GM20431 (cell line): Measurements from ENCODE around the gene TGFBR1.
"Not testable (repeated sequence)": the region's sequence is repeated elsewhere in the genome, so short reads cannot be mapped to it uniquely, and the experiment has no call there.

Experiments used
- in situ Hi-C: fragments of 300-500 bp; cut with MseI, MboI; formaldehyde crosslinking; loops from one replicate; pipeline ENCODE4 v1.15.0; 2020; ENCODE audit warnings: low sequenced_read_pairs; ENCODE audit not compliant: unreplicated experiment

TGFBR1 gene

GRCh38 chr9:99075246-99075912, 29.5 kb upstream of the TGFBR1 start:
- in situ Hi-C loops, result no loop called here

GRCh38 chr9:99076030-99076429, 28.9 kb upstream of the TGFBR1 start:
- in situ Hi-C loops, result no loop called here

- in situ Hi-C loops, result no loop called here
Observed at GRCh38 chr9:99076483-99077171, 28.3 kb upstream of the TGFBR1 start.

- in situ Hi-C loops, result no loop called here
Observed at GRCh38 chr9:99078717-99079116, 26.2 kb upstream of the TGFBR1 start.

GRCh38 chr9:99079542-99079941, 25.4 kb upstream of the TGFBR1 start:
- in situ Hi-C loops, result no loop called here

DNA sequence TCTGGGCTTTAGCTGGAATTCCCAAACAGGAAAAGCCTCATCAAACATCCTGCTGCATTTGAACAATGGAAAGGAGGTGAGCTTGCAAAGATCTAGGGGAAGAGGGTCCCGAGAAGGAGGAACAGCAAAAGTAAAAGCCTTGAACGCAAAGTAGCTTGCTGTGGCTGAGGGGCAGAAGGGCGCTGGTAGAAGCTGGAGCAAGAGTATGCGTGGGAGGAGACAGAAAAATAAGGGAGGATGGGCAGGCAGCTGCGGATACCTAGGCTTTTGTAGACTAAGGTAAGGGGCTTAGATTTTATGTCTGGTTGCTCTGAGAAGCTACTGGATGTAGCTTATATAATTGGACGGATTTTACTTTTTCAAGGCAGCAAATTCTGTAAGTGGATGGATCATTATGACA, 21.9 kb upstream of the TGFBR1 start:
- in situ Hi-C loops, result no loop called here

DNA sequence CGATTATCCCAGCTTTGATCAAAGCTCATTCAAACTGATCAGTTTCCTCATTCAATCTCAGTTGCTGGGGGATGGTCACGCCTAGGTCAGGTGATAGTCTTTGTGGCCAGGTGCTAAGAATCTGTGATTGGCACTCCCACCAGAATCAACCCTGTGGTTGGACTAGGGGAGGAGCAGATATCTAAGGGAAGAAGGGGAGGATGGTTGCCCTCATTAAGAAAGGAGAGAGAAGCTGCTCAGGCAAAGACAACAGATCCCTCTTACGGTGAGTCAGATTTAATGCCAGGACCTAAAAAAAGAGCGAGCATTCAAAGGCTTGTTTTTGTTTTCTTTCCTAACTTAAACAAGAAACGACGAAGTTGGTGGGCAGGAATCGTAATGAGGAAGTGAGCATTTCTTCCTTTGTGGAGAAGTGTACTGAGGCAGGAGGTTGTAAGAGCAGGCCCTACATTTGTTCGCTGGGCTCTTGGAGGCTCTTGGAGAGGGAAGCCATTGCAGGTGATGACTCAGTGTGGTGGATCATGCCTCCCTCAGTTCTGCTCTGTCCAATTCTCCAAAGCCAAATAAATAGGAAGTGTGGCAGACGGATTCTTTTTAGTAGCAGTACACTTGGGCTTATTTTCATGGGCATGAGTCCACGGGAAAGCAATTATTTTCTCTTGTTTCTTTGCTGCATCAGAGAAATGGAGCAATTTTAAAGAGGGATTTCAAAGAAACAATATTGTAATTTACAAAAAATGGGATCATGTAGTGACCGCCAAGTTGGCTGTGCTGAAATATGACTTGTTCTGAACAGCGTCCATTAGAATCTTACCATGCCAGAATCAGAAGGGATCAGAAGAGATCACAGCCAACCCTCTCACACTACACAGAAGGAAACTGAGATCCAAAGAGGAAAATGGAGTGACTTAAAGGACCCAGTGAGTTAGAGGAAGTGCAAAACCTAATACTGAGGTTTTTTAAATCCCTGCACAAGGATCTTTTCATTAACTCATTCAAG, 18.7 kb upstream of the TGFBR1 start:
- in situ Hi-C loops, result no loop called here

DNA sequence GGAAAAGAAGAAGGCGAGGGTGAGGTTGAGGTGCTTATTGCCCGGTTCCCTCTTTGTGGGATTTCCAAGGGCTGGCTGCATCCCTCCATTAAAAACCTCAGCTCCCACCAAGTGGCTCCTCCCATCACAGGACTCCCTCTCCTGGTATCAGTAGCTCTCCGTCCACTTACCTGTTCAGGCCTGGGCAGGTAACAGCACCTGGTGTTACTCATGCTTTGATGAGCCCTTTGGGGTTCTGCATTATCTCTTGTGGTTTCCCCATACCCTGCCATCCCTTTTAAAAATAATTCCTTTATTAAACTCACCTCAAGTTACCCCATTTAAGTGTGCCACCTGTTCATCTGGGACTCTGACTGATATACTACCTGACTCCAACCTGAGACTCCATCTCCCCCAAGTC, 17.5 kb upstream of the TGFBR1 start:
- in situ Hi-C loops, result no loop called here

DNA sequence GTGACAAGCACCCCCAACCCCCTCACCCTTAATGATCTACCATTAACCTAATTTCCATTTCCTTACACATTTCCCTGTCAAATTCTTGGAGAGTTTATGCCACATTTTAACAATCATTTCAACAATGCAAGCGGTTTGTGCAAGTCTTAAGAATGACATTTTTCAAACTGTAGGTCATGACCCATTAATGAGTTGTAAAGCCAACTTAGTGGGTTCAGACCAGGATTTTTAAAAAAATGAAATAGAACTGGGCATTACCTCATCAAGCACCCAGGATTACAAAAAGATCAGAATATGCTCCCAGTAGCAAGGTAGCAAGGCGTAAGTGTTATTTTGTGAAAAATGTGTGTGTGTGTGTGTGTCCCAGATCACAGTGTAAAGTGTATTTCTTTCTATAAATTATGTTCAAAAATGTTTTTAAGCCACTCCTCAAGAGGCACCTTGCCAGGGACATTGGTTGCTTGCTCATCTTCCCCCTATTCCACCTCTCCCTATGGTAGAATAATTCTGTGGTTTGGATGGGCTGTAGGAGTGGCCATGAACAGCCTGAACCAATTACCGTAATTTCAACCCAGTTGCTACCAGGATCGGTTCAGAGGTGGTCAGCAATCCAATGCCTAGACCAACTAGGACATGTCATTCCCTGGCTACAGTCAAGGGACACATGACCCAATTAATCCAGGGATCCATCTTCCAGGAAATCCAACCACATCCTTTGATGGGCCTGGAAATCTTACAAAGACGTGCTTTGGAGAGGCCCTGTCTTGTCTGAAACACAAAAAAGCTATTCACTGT, 14.4 kb upstream of the TGFBR1 start:
- in situ Hi-C loops, result no loop called here

- in situ Hi-C loops, result no loop called here
Observed at GRCh38 chr9:99092643-99093491, 12.0 kb upstream of the TGFBR1 start.

DNA sequence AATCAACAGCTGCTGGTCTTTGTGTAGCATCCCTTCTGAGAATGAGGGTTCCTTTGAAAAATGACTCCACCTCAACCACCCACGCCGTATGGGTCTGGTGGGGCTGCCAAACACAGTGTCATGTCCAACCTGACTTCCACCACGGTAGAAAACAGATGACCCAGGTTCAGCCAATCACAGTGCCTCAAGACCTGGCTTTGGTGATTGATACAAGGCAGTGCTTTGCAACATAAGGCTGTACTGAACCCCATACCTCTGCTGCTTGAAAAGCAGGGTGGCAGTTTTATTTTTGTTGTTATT, 11.5 kb upstream of the TGFBR1 start:
- in situ Hi-C loops, result no loop called here

DNA sequence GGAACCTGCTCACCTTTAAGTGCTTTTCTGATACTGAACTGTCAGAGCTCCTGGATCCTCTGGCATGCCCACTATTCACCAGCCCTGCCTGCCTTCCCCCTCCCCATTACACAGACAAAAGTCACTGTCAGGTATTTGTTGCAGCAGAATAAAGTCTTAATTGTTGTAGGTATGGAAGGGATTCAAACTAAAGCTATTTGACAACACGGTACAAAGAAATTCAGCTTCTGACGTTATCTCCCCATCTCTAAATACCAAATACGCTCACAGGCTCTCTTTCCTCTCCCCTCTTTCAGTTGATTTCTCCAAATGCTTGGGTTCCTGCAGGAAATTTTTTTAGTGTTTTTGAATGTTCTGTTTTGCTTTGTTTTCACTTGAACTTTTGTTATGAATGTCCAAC, 9.3 kb upstream of the TGFBR1 start:
- in situ Hi-C loops, result no loop called here

- in situ Hi-C loops, result no loop called here
Observed at GRCh38 chr9:99096409-99096808, 8.5 kb upstream of the TGFBR1 start.

GRCh38 chr9:99099806-99100585, 4.9 kb upstream of the TGFBR1 start:
- in situ Hi-C loops, result not testable (repeated sequence)

GRCh38 chr9:99101271-99101670, 3.6 kb upstream of the TGFBR1 start:
- in situ Hi-C loops, result no loop called here

DNA sequence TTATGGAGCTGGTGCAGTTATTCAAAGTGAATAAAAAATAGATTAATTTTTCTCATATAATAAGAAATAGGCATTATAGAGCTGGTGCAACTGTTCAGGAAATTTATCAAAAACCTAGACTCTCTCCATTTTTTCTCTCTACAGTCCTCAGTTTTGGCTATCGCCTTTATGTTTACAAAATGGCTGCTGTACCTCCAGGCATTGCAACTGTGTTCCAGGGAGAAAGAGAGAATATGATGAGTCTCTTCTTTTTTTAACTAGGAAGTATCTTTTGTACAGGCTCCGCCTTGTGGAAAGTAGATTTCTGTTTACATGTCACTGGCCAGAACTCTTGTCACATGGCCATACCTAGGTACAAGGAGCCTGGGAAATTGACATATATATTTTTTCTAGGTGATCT, 3.1 kb upstream of the TGFBR1 start:
- in situ Hi-C loops, result no loop called here

DNA sequence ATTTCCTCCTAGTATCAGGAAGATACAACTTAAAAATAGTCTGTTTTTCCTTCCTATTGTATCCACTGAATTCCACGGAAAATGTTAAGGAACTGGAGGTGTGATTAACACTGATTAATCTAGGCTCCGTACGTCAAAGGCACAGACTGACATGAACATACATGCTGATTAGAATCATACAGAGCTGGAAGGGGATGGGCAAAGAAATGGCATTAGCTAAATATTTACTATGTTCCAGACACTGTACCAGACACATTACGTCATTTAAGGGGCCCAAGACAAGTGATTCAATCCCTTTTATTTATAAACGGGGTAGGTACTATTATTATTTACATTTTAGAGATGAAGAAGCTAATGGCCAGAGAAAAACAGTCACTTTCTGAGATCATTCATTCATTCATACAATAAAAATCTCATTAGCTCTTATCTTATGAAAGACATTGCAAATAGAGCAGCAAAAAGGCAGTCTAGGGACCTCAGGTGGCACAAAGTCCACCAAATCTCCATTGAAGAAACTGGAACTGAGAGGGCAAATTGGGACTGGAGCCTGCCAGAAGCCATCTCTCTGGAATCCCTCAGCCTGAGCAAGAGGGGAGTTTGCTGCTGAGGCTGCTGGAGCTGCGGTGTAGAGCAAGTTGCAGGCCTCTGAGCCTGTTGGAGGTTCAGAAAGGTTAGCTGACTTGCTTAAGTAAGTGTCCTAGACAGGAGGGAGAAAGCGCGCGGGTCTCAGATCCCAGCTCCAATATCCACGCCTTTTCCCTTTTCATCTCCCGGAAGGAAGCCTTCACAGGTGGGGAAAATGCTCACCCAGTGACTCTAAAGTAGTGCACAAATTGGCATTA, 1.6 kb upstream of the TGFBR1 start:
- in situ Hi-C loops, result no loop called here
